Bronchial epithelial cell (primary cell): ENCODE results near the gene KANSL1L. TPM values are rescaled to one million over a fixed set of nuclear protein-coding genes. Genes with fewer than 3 reads are reported as not detected.

Experiments used
- DNase-seq: peaks from one replicate; pipeline ENCODE4 v3.0.0-alpha.2; 2010; ENCODE audit warnings: low read depth
- FAIRE-seq: peaks from 2 replicates; lab custom pipeline; 2011; peaks lifted over from hg19 to GRCh38; lab: Jason Lieb, UNC
- H3K27me3 ChIP-seq: 2 replicates; pipeline ENCODE4 v1.5.1; 2011; ENCODE audit warnings: low read length; ENCODE audit not compliant: control insufficient read depth, insufficient read depth
- H3K36me3 ChIP-seq: 2 replicates; pipeline ENCODE4 v1.5.1; 2011; ENCODE audit warnings: low read length; ENCODE audit not compliant: control insufficient read depth, insufficient read depth
- H3K4me3 ChIP-seq: 2 replicates; pipeline ENCODE4 v1.5.1; 2011; ENCODE audit warnings: mild to moderate bottlenecking, low read depth, low read length, control low read depth
- total RNA-seq: library from RNA; depleted of rRNA; stranded (reverse); fragments of >200 nt; gene quantifications from 2 replicates; pipeline ENCODE4 v1.2.1, GENCODE V29; 2014
- TF ChIP-seq, protein P1 (sequence below): IDR thresholded peaks from 2 replicates; pipeline ENCODE4 v1.5.1; 2011; ENCODE audit warnings: mild to moderate bottlenecking, moderate library complexity, low read length, control low read depth, inconsistent platforms; ENCODE audit not compliant: insufficient read depth, severe bottlenecking

The KANSL1L gene
- total RNA-seq, 1 donor from 2014 or later: 8.7 TPM

DNA sequence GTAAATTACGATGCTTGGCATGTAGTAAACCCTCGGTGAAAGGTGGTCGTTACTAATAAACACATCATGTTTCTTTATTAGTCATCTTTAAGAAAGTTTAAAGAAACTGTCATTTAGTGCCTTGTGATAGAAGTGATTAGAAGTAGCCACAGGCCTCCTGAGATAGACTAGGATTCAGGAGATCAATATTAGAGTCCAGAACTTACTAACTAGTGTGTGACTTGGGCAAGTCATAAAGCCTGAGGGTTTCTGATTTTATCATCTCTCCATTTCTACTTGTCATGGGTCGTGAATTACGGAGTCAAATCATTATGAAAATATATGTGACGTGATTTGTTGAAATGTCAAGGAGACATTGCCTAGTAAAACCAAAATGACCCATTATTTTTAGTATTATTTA, 162.1 kb downstream of the KANSL1L start:
- FAIRE-seq (no peak), DNase-seq (no peak)
- Histone ChIP-seq H3K4me3 (no peak overlapping the region), H3K36me3 (peaks cover 13% of the 10 kb centered on the region), H3K27me3 (no peaks in the 10 kb centered on the region)
- TF ChIP-seq, protein P1, sequence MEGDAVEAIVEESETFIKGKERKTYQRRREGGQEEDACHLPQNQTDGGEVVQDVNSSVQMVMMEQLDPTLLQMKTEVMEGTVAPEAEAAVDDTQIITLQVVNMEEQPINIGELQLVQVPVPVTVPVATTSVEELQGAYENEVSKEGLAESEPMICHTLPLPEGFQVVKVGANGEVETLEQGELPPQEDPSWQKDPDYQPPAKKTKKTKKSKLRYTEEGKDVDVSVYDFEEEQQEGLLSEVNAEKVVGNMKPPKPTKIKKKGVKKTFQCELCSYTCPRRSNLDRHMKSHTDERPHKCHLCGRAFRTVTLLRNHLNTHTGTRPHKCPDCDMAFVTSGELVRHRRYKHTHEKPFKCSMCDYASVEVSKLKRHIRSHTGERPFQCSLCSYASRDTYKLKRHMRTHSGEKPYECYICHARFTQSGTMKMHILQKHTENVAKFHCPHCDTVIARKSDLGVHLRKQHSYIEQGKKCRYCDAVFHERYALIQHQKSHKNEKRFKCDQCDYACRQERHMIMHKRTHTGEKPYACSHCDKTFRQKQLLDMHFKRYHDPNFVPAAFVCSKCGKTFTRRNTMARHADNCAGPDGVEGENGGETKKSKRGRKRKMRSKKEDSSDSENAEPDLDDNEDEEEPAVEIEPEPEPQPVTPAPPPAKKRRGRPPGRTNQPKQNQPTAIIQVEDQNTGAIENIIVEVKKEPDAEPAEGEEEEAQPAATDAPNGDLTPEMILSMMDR: no peak

DNA sequence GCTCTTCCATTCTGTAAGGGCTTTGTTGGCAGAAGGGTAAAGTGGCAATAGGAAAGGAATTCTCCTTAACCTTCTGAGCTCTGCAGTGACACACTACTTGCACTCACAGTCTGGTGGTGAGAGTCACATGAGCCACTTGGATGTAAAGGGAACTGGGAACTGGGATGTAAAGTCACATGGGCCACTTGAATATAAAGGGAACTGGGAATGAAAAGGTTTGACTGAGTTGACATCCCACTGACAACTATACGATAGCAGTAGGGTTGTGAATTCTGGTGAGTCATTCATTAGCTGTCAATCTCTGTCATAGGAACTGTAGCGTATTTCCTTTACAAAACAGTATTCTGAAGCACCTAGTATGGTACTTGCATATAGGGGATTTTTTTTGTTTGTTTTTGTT, 163.3 kb downstream of the KANSL1L start:
- H3K4me3 ChIP-seq: no peak overlapping the region
- TF ChIP-seq, protein P1: no peak
- peaks cover 13% of the 10 kb centered on the region for H3K36me3 ChIP-seq
- no peak for FAIRE-seq
- DNase-seq: peak; percentile 7
- no peaks in the 10 kb centered on the region for H3K27me3 ChIP-seq

DNA sequence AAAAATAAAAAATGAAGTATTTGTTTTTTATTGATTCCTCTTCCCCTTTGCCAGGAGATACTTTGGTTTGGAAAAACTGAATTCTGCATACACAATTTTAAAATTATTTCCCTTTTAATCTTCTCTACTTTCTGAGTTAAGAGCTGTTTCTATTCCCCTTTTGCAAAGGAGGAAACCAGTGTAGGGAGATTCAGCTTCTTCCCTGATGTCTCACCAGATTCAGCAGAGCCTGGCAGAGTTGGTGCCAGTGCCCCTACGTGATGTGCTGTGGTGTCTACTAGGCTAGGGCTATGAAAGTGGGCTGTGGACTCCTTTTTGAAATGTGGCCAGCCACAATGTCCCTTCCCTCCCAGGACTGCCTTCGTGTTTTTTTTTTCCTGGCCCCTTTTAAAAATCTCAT, 166.3 kb downstream of the KANSL1L start:
- DNase-seq (no peak), FAIRE-seq (no peak)
- Histone ChIP-seq H3K4me3 (no peak overlapping the region), H3K27me3 (no peaks in the 10 kb centered on the region), H3K36me3 (peaks cover 13% of the 10 kb centered on the region)
- TF ChIP-seq, protein P1: no peak

DNA sequence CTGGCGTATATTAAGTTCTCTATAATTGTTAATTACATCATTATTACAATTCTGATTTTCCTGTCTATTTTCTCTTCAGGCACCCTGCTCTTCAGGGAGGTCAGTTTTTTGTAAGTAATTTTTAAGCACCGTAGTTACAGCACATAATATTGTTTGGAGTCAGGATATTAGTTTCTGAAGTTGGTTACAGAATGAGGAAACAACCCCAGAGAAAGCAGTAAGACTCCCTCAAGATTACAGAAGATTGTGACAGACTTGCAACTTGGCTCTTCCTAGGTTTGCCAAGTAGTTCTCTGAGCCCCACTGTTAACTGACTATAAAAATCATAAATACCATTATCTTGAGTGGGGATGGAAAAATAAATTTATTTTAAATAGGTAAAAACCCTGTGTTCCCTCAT, 167.8 kb downstream of the KANSL1L start:
- peak overlapping the region; percentile 100 for H3K4me3 ChIP-seq
- FAIRE-seq: no peak
- H3K36me3 ChIP-seq: peaks cover 7% of the 10 kb centered on the region
- no peak for DNase-seq
- TF ChIP-seq, protein P1: no peak
- H3K27me3 ChIP-seq: no peaks in the 10 kb centered on the region

GRCh38 chr2:210002158-210003157, 168.8 kb downstream of the KANSL1L start, which contains the start of gene RPE:
TSS of gene RPE (plus strand) at chr2:210002638. CDS start at chr2:210002662, 24 bp downstream.
- peak; percentile 87 for DNase-seq
- no peaks in the 10 kb centered on the region for H3K27me3 ChIP-seq
- FAIRE-seq: no peak
- TF ChIP-seq, protein P1: no peak
- H3K4me3 ChIP-seq: peak within 1 kb of the TSS; percentile 100
- H3K36me3 ChIP-seq: peaks cover 6% of the 10 kb centered on the region
